ENCODE measurements around the gene RHNO1. TPM values are rescaled to one million over a fixed set of nuclear protein-coding genes. Genes with fewer than 3 reads are reported as not detected.

Gene RHNO1
- total and polyA plus RNA-seq, 2 of the 8 experiments (the other 6 are each of a cell fraction or from before 2014, with no cell fraction given): 55.8 to 56.9 TPM

- H3K23me2 ChIP-seq (ENCODE audit: low read depth, low read length): no peaks in the 10 kb centered on the region
- no peak overlapping the region for H2AFZ ChIP-seq (ENCODE audit: low read length)
- H2BK5ac ChIP-seq (ENCODE audit: low read depth, low read length): no peak overlapping the region
- H4K8ac ChIP-seq (ENCODE audit: extremely low read depth, insufficient read depth, low read length): no peak overlapping the region; the same call in 1 of the 2 replicates
- H3K79me2 ChIP-seq (ENCODE audit: control insufficient read depth in 1 of 2, insufficient read depth in 2 of 2, low read length in 2 of 2): no peaks in the 10 kb centered on the region
- ChIA-PET POLR2A (ENCODE audit: partially characterized antibody) (interaction anchor here (0.8 to 3.8 kb wide), 7 partner anchors 11 to 91 kb away, joined by 3 to 31 read pairs (median 5); partner anchors contain the start of genes FOXM1, NRIP2 and RHNO1), CTCF (ENCODE audit: partially characterized antibody) (interaction anchor here (1.0 to 6.5 kb wide), 7 partner anchors 9 to 183 kb away, joined by 4 to 84 read pairs (median 5); partner anchors contain the start of gene NRIP2)
- no peak for FAIRE-seq
- no peak for TF ChIP-seq CEBPB (IDR thresholded peaks at IDR 0.05; ENCODE audit: low read depth, low read length)
- TF ChIP-seq CTBP2 (IDR thresholded peaks at IDR 0.05; ENCODE audit: borderline replicate concordance, insufficient read depth, insufficient read length, low read length): no peak
- no peak for TF ChIP-seq TAF1 (IDR thresholded peaks at IDR 0.05; ENCODE audit: low read depth, low read length)
- TF ChIP-seq ZNF274 (IDR thresholded peaks at IDR 0.05; ENCODE audit: borderline replicate concordance, extremely low read depth, low read length): no peak
- no peak for TF ChIP-seq TEAD4 (IDR thresholded peaks at IDR 0.05; ENCODE audit: low read depth, low read length)
- TF ChIP-seq JUND (IDR thresholded peaks at IDR 0.05; ENCODE audit: low read length): no peak
- no peaks in the 10 kb centered on the region for H3K9me3 ChIP-seq (ENCODE audit: insufficient read depth in 2 of 2, low read depth in 1 of 2, low read length in 1 of 2)
- H3K56ac ChIP-seq (replicated peaks; ENCODE audit: insufficient read length, low read depth, low read length): no peak overlapping the region
- no peak overlapping the region for H4K91ac ChIP-seq (replicated peaks; ENCODE audit: insufficient read length, low read length)
- no peak overlapping the region for H3K23ac ChIP-seq (ENCODE audit: insufficient read length)
- H3K4me3 ChIP-seq (ENCODE audit: extremely low read depth in 1 of 4, insufficient read depth in 2 of 4, low read depth in 3 of 4, low read length in 4 of 4): no peak overlapping the region
- 93% methylated on average over 11 of the region's 12 CpGs; no CpG with 5 or more reads in 1 of the 2 experiments for WGBS, 2 experiments (ENCODE audit: extremely low coverage in 1 of 2, insufficient coverage in 1 of 2, insufficient read length in 1 of 2, insufficient replicate concordance in 2 of 2, low coverage in 1 of 2, low lambda C conversion rate in 2 of 2, missing lambda C conversion rate in 1 of 2)
- H3K4me1 ChIP-seq (replicated peaks in 1 of 4; ENCODE audit: control insufficient read depth in 3 of 4, insufficient read depth in 4 of 4, low read length in 3 of 4): peaks cover 0 to 6% (median under 1%) of the 10 kb centered on the region in 4 experiments; a peak in 3 of 7 replicates
- peaks cover 8 to 48% (median 29%) of the 10 kb centered on the region in 4 experiments; a peak in 6 of 8 replicates for H3K36me3 ChIP-seq (ENCODE audit: control insufficient read depth in 2 of 4, insufficient read depth in 4 of 4, low read length in 3 of 4)
- H2BK12ac ChIP-seq (ENCODE audit: low read depth, low read length): no peak overlapping the region
- no peaks in the 10 kb centered on the region for H3K79me1 ChIP-seq (ENCODE audit: low read depth, low read length)
- peaks cover 3 to 6% of the 10 kb centered on the region in 2 experiments for H4K20me1 ChIP-seq (replicated peaks in 1 of 2; ENCODE audit: control insufficient read depth in 1 of 2, insufficient read depth in 2 of 2, low read length in 2 of 2)
- no peak overlapping the region for H3K27ac ChIP-seq (ENCODE audit: low read depth, low read length)
- H3K9ac ChIP-seq (replicated peaks in 1 of 4; ENCODE audit: extremely low read depth in 1 of 4, low read depth in 3 of 4, low read length in 3 of 4): no peak overlapping the region
- no peaks in the 10 kb centered on the region for H3K27me3 ChIP-seq (replicated peaks in 1 of 4; ENCODE audit: control insufficient read depth in 3 of 4, extremely low read depth in 1 of 4, insufficient read depth in 3 of 4, low read length in 3 of 4)
- H2BK20ac ChIP-seq (ENCODE audit: low read length): no peak overlapping the region
- no peak overlapping the region for H3K14ac ChIP-seq (ENCODE audit: insufficient read length)
- no peak overlapping the region for H4K5ac ChIP-seq (ENCODE audit: insufficient read length, low read depth, low read length)
- H2BK120ac ChIP-seq (replicated peaks; ENCODE audit: low read depth, low read length): no peak overlapping the region
- H2BK15ac ChIP-seq (ENCODE audit: low read length): no peak overlapping the region
- H2AK5ac ChIP-seq (ENCODE audit: low read depth, low read length): no peak overlapping the region
- DNase-seq (ENCODE audit: low read depth in 1 of 2, low spot score in 2 of 2): no peak
- H3K18ac ChIP-seq (ENCODE audit: extremely low read depth, low read length): no peak overlapping the region
- H3K4me2 ChIP-seq (ENCODE audit: insufficient read depth in 1 of 2, low read depth in 2 of 2, low read length in 2 of 2): no peak overlapping the region
- H3K4ac ChIP-seq (replicated peaks; ENCODE audit: insufficient read length, low read depth, low read length): no peak overlapping the region
Observed at GRCh38 chr12:2858944-2859421, 18.0 kb upstream of the RHNO1 start.
